ENCODE results near the gene ADCY5.

ADCY5 gene

DNA sequence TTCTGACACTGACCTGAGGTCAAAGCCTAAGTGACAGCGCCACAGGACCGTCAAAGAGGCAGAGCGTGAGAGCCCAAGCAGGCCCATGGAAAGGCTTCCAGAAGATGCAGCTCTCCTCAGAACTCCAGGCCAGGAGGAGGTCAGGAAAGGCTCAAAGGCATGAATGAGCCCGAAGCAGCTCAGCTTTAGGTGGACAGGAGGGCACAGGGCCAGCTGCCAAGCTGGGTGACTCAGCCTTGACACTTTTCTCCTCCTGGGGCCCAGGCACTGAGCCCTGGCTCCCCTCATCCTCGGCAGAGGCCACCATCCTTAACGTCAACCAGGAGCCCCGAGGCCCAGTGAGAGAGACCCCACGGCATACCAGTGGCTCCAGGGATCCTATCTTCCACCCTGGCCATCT lies 62.9 kb downstream of the ADCY5 start:
- TF ChIP-seq, protein P1, sequence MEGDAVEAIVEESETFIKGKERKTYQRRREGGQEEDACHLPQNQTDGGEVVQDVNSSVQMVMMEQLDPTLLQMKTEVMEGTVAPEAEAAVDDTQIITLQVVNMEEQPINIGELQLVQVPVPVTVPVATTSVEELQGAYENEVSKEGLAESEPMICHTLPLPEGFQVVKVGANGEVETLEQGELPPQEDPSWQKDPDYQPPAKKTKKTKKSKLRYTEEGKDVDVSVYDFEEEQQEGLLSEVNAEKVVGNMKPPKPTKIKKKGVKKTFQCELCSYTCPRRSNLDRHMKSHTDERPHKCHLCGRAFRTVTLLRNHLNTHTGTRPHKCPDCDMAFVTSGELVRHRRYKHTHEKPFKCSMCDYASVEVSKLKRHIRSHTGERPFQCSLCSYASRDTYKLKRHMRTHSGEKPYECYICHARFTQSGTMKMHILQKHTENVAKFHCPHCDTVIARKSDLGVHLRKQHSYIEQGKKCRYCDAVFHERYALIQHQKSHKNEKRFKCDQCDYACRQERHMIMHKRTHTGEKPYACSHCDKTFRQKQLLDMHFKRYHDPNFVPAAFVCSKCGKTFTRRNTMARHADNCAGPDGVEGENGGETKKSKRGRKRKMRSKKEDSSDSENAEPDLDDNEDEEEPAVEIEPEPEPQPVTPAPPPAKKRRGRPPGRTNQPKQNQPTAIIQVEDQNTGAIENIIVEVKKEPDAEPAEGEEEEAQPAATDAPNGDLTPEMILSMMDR (IDR thresholded peaks at IDR 0.05; ENCODE audit: low read depth, low read length), result no peak
- H3K4me3 ChIP-seq (ENCODE audit: low read depth, low read length), result no peak overlapping the region

DNA sequence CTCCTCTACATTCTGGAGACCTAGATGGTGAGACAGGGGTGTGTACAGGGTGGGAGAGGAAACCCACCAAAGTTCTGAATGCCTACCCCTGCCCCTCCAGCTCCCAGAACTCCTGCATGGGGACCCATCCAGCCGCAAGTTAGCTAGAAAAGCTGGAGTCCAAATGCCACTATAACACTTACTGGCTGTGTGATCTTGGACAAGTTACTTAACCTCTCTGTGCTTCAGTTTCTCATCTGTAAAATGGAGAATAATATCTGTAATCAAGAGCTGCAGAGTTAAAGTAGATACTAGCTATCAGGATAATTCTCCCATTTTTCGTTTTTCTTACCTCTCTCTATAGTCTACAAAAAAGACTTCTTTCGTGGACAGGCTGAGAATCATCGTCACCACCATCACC lies 63.4 kb downstream of the ADCY5 start:
- H3K4me3 ChIP-seq (ENCODE audit: low read depth, low read length), result no peak overlapping the region
- TF ChIP-seq, protein P1 (IDR thresholded peaks at IDR 0.05; ENCODE audit: low read depth, low read length), result no peak

DNA sequence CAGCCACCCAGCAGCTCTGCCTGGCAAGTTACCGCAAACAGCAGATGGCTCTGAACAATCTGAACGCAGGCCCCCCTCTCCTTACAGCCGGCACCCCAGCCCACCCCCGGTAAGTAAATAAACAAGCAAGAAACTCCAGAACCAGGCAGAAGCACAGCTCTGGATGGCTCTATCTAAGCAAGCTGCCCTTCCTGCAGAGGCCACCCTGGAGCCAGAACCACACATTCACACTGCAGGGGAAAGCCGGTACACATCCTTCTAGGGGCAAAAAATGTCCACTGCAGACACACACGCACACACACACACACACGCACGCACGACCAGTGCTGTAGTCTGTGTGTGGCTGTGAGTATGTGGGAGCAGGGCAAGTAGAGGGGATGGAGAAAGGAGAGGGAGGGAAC lies 63.9 kb downstream of the ADCY5 start:
- no peak overlapping the region for H3K4me3 ChIP-seq (ENCODE audit: low read depth, low read length)
- TF ChIP-seq, protein P1 (IDR thresholded peaks at IDR 0.05; ENCODE audit: low read depth, low read length), result no peak

DNA sequence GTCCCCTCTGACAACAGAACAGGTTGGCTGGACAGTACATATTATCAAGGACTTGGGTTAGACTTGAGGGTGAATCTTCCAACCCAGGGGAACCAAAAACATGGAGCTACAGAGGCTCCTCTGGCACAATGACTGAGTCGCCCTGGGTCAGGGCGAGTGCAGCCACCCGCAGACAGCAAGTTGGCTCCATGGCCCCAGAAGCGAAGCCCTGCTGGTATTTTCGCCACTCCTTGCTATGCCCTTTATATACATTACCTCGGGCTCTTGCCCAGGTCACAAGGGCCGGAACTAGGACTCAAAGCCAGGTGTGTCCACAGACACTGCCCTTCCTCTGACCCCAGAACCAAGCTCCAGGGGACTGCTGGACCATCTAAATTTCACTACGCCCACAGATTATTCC lies 64.6 kb downstream of the ADCY5 start:
- TF ChIP-seq, protein P1 (IDR thresholded peaks at IDR 0.05; ENCODE audit: low read depth, low read length), result no peak
- H3K4me3 ChIP-seq (ENCODE audit: low read depth, low read length), result no peak overlapping the region

DNA sequence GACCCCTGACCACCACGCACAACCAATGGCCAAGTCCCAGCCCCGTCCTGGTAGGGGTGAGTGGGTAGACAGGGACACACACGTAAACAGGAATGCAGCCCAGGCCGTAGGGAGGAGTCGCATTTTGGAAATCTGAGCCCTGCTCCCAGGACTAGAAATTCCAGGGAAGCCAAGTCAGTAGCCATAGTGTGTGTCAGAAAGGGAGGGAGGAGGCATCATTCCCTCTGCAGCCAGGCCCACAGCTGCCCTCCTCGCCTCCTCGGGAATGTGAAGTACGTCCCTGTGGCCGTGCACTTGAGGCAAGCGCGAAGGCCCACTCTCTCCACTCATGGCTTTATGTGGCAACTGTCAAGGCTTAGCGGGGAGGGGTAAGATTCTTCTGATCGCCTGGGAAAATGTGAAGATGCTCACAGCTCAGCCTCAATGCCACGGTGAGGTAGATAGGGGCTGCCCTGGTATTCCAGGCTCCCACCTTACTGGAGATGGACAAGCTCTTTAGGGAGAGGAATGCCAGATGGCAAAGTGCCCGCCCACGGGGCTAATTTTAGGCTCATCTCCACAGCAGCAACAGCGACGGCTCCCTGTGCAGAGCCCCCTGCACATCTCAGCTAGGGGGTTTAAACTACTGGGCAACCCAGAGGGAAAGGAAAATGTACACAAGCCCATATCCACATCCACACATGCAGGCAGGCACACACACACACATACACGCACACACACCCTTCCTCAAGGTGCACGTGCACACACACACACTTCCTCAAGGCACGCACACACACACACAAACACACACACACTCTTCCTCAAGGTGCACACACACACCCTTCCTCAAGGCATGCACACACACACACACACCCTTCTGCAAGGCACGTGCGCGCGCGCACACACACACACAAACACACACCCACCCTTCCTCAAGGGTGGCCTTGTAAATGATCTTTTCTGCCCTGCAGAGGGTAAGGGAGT lies 65.5 kb downstream of the ADCY5 start:
- no peak overlapping the region for H3K4me3 ChIP-seq (ENCODE audit: low read depth, low read length)
- TF ChIP-seq, protein P1 (IDR thresholded peaks at IDR 0.05; ENCODE audit: low read depth, low read length), result no peak

DNA sequence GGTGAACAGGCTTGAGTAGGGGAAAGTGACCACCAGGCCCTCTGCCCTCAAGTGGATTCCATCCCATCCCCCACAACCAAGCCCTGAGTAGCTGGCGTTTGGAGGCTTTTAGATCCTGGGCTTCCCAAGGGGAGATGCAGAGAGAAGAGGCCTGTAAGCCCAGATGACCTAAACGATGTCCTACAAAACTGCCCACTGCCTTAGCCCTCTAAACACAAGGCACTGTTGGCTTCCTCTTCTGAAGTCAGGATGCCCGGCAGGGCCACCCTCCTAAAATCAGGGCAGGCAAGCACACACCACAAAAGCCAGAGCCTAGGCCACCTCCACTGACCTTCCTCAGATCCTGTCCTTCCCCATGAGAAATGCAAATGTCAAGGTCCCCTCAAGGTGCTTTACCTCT lies 68.6 kb downstream of the ADCY5 start:
- H3K4me3 ChIP-seq (ENCODE audit: low read depth, low read length), result no peak overlapping the region
- TF ChIP-seq, protein P1 (IDR thresholded peaks at IDR 0.05; ENCODE audit: low read depth, low read length), result no peak

DNA sequence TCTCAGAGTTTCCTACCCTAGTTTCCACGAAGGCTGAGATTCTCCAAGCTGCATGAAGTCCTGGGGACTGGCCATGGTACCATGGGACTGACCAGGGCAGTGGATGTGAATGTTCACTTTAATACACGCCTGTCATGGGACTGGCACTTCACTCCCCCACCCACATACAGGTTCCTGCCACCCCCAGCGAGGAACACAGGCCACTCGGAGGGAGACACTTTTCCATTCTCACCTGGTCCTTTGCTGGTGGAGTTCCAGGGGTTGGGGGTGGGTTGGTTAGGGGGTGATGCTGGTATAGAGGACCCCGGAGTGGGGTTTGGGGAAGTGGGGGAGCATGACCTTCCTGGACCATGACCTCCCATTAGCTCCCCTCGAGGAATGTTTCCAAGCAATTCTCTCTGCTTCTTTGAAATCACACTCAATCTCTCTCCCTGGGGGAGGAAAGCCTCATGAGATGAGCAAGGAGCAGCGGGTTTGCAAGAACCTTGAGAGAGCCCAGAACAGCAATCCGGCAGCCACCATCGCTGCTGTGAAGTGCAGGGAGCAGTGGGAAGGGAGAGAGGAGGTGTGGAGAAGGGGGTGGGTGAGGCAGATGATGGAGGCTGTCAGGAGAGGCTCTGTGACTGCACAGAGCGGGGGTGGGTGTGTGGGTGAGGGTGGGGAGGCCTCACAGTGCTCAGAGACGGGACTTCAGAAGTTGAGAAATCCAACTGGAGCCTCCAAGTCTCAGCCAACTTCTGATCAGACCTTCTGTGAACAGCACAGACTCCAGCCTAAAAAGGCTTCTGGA lies 69.7 kb downstream of the ADCY5 start:
- TF ChIP-seq, protein P1 (IDR thresholded peaks at IDR 0.05; ENCODE audit: low read depth, low read length), result no peak
- no peak overlapping the region for H3K4me3 ChIP-seq (ENCODE audit: low read depth, low read length)
